Transverse colon (tissue), 4 donors: ENCODE results near the gene IVD.

Experiments used
- POLR2A ChIP-seq: fragments of 450-650 bp; IDR thresholded peaks from one replicate; pipeline ENCODE4 v1.6.1; 2016; ENCODE audit warnings: antibody characterized with exemption, mild to moderate bottlenecking, moderate library complexity
- POLR2AphosphoS5 ChIP-seq, 3 donors: sonication (generic); formaldehyde crosslinking; IDR thresholded peaks; one replicate each; pipeline ENCODE4 v1.6.1; 2016; ENCODE audit warnings: antibody characterized with exemption in 3 of 3
- TF ChIP-seq, protein P1 (sequence below), 5 experiments: fragments of 200-600 bp in 3 of 5; fragments of 450-650 bp in 2 of 5; sonication (generic) in 3 of 5; IDR thresholded peaks; 1 replicate in 2 of 5; 2 replicates in 3 of 5; pipeline ENCODE4 v1.5.1; 2016 to 2017; ENCODE audit warnings: antibody characterized with exemption in 5 of 5, inconsistent platforms in 3 of 5, mild to moderate bottlenecking in 2 of 5, moderate library complexity in 1 of 5

DNA sequence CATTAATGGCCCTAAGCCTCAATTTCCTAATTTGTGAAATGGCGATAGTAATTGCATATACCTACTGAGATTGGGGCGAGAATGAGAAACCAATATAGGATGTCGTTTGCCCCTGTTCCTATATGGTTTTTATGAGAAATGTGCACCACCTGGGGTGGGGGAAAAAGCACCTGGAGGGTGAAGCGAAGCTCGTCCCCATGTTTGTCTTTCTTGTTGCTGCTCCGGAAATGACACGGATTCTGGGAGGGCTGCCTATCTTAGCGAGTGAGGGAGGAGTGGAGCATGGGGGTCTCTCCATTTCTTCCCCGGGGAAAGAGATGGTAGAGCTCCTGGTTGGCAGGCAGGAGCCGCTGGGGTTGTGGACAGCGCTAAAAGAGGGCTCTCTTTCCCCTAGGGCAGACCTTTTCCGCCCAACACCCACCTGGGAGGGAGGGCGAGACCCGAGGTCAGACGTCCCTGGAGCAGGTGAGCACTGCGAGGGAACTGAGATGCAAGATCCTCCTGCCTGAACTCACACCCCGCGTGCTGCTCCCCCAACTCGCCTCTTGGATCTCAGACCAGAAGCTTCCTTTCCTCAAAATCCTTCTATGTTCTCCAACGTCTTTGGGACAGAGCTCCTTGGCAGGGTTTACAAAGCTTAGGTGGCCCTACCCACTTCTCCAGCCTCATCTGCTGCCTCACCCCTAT, 29.6 kb downstream of the IVD start:
- TF ChIP-seq POLR2A (no peak), POLR2AphosphoS5 (IDR thresholded peaks at IDR 0.05) (no peak)
- TF ChIP-seq, protein P1, sequence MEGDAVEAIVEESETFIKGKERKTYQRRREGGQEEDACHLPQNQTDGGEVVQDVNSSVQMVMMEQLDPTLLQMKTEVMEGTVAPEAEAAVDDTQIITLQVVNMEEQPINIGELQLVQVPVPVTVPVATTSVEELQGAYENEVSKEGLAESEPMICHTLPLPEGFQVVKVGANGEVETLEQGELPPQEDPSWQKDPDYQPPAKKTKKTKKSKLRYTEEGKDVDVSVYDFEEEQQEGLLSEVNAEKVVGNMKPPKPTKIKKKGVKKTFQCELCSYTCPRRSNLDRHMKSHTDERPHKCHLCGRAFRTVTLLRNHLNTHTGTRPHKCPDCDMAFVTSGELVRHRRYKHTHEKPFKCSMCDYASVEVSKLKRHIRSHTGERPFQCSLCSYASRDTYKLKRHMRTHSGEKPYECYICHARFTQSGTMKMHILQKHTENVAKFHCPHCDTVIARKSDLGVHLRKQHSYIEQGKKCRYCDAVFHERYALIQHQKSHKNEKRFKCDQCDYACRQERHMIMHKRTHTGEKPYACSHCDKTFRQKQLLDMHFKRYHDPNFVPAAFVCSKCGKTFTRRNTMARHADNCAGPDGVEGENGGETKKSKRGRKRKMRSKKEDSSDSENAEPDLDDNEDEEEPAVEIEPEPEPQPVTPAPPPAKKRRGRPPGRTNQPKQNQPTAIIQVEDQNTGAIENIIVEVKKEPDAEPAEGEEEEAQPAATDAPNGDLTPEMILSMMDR (IDR thresholded peaks at IDR 0.05): no peak
